Endothelial cell of umbilical vein (primary cell): ENCODE measurements around the gene NUBPL. TPM values are rescaled to one million over a fixed set of nuclear protein-coding genes. Genes with fewer than 3 reads are reported as not detected.

ENCODE experiments used
- BruUV-seq: library from RNA; stranded (reverse); fragments of 400-500 nt; replicated peaks from 2 replicates; lab custom pipeline; 2021; lab: Mats Ljungman, UMichigan
- CTCF ChIA-PET: fragments of 300-600, 350-600 bp; sonication (Branson Sonifier 250); formaldehyde crosslinking; loops from one replicate; lab custom pipeline; 2021; ENCODE audit warnings: antibody characterized with exemption, inconsistent platforms; lab: Charles Lee
- POLR2A ChIA-PET: fragments of 300-600, 350-600 bp; sonication (Branson Sonifier 250); formaldehyde crosslinking; loops from one replicate; lab custom pipeline; 2021; ENCODE audit warnings: antibody characterized with exemption, inconsistent platforms; lab: Charles Lee
- DNase-seq: peaks from one replicate; pipeline ENCODE4 v3.0.0-alpha.2; 2011; ENCODE audit warnings: low read depth, low spot score
- FAIRE-seq: peaks from 2 replicates; lab custom pipeline; 2011; peaks lifted over from hg19 to GRCh38; lab: Jason Lieb, UNC
- H2AFZ ChIP-seq: 2 replicates; pipeline ENCODE4 v1.6.0; 2012; ENCODE audit warnings: low read depth, low read length, control low read depth, inconsistent platforms
- H3K27ac ChIP-seq: 2 replicates; pipeline ENCODE4 v1.5.1; 2011; ENCODE audit warnings: low read depth, mild to moderate bottlenecking, control low read depth, low read length, moderate library complexity; ENCODE audit not compliant: insufficient read depth
- H3K27me3 ChIP-seq, 2 experiments: 2 replicates each; pipeline versions ENCODE4 v1.6.0 to v1.6.1; 2011; ENCODE audit warnings: low read length in 2 of 2, mixed read lengths in 1 of 2; ENCODE audit not compliant: control insufficient read depth in 2 of 2, insufficient read depth in 2 of 2
- H3K36me3 ChIP-seq, 2 experiments: 2 replicates in 1 of 2; 3 replicates in 1 of 2; pipeline ENCODE4 v1.5.1; 2011; ENCODE audit warnings: low read length in 2 of 2, mild to moderate bottlenecking in 1 of 2, moderate library complexity in 1 of 2; ENCODE audit not compliant: control insufficient read depth in 2 of 2, insufficient read depth in 2 of 2; ENCODE audit errors: extremely low read depth in 1 of 2
- H3K4me1 ChIP-seq: 3 replicates; pipeline ENCODE4 v1.5.1; 2011; ENCODE audit warnings: mild to moderate bottlenecking, low read length; ENCODE audit not compliant: control insufficient read depth, insufficient read depth; ENCODE audit errors: extremely low read depth
- H3K4me2 ChIP-seq: 2 replicates; pipeline ENCODE4 v1.6.1; 2011; ENCODE audit warnings: low read length, control low read depth, mixed read lengths; ENCODE audit not compliant: insufficient read depth
- H3K4me3 ChIP-seq, 3 experiments: fragments of 200-600 bp in 1 of 3; sonication (generic), shearing (Covaris generic) in 1 of 3; replicated peaks in 1 of 3; 2 replicates each; pipeline ENCODE4 v1.5.1; 2011 to 2016; ENCODE audit warnings: control low read depth in 3 of 3, low read length in 3 of 3, mild to moderate bottlenecking in 2 of 3, inconsistent platforms in 1 of 3, low read depth in 1 of 3, moderate library complexity in 1 of 3; ENCODE audit not compliant: insufficient read depth in 1 of 3
- H3K79me2 ChIP-seq: 2 replicates; pipeline ENCODE4 v1.6.0; 2012; ENCODE audit warnings: low read length, inconsistent platforms; ENCODE audit not compliant: control insufficient read depth, insufficient read depth
- H3K9ac ChIP-seq: replicated peaks from 2 replicates; pipeline ENCODE3; 2011; ENCODE audit warnings: low read length, control low read depth; ENCODE audit not compliant: insufficient read depth; ENCODE audit errors: extremely low read depth
- H3K9me1 ChIP-seq: replicated peaks from 3 replicates; pipeline ENCODE4 v1.6.0; 2011; ENCODE audit warnings: mild to moderate bottlenecking, low read length; ENCODE audit not compliant: control insufficient read depth, insufficient read depth; ENCODE audit errors: extremely low read depth
- H3K9me3 ChIP-seq: replicated peaks from 2 replicates; pipeline ENCODE4 v1.5.1; 2012; ENCODE audit warnings: low read length, inconsistent platforms; ENCODE audit not compliant: control insufficient read depth, insufficient read depth
- H4K20me1 ChIP-seq: replicated peaks from 2 replicates; pipeline ENCODE3; 2011; ENCODE audit warnings: mild to moderate bottlenecking, low read length; ENCODE audit not compliant: control insufficient read depth, insufficient read depth; ENCODE audit errors: extremely low read depth
- EZH2 ChIP-seq: IDR thresholded peaks from 2 replicates; pipeline ENCODE4 v1.6.1; 2012; ENCODE audit warnings: borderline replicate concordance, low read depth, mild to moderate bottlenecking, moderate library complexity, low read length, inconsistent platforms; ENCODE audit not compliant: severe bottlenecking
- FOS ChIP-seq: IDR thresholded peaks from 2 replicates; pipeline ENCODE4 v1.6.1; 2011; ENCODE audit warnings: mild to moderate bottlenecking, low read length, moderate library complexity, borderline replicate concordance; ENCODE audit not compliant: insufficient read depth
- GATA2 ChIP-seq: IDR thresholded peaks from 2 replicates; pipeline ENCODE4 v1.7.0; 2011; ENCODE audit warnings: low read depth, mild to moderate bottlenecking, moderate library complexity, mixed read lengths, low read length; ENCODE audit not compliant: insufficient read length, insufficient read depth
- JUN ChIP-seq: IDR thresholded peaks from 2 replicates; pipeline ENCODE4 v1.6.1; 2011; ENCODE audit warnings: borderline replicate concordance, low read depth; ENCODE audit not compliant: insufficient read length, insufficient read depth
- MAX ChIP-seq: IDR thresholded peaks from 2 replicates; pipeline ENCODE4 v1.6.1; 2011; ENCODE audit not compliant: insufficient read depth, insufficient read length
- MYC ChIP-seq: IDR thresholded peaks from one replicate; pipeline ENCODE4 v1.6.1; 2011; ENCODE audit warnings: mild to moderate bottlenecking, low read depth, low read length
- POLR2A ChIP-seq: IDR thresholded peaks from 2 replicates; pipeline ENCODE4 v1.6.1; 2012; ENCODE audit warnings: low read depth, mild to moderate bottlenecking, control low read depth, low read length
- POLR2AphosphoS5 ChIP-seq: IDR thresholded peaks from 2 replicates; pipeline ENCODE4 v1.6.1; 2012; ENCODE audit warnings: low read depth, mild to moderate bottlenecking, control low read depth, low read length, moderate library complexity; ENCODE audit not compliant: insufficient read depth
- dilution Hi-C: fragments of 300-500 bp; cut with MboI; formaldehyde crosslinking; loops from one replicate; pipeline ENCODE4 v1.15.0; 2019; ENCODE audit warnings: low sequenced_read_pairs; ENCODE audit not compliant: extremely low pct_ligation_motif_present
- intact Hi-C: fragments of 100-400 bp; cut with micrococcal nuclease; formaldehyde crosslinking; loops from one replicate; pipeline ENCODE4 v1.10.0; 2022
- polyA plus RNA-seq, 4 experiments: library from polyadenylated mRNA; depleted of rRNA in 3 of 4; stranded (reverse) in 3 of 4; unstranded in 1 of 4; fragments of >200 nt; gene quantifications; 2 replicates each; pipeline versions ENCODE4 v1.2.1 to v1.2.3, GENCODE V29; 2011 to 2012; ENCODE audit warnings: missing spikeins in 1 of 4
- total RNA-seq: library from RNA; stranded (reverse); gene quantifications from 2 replicates; pipeline ENCODE4 v1.2.3, GENCODE V29; 2021
- TF ChIP-seq, protein P1 (sequence below), 2 donors: IDR thresholded peaks; 1 replicate in 1 of 2; 2 replicates in 1 of 2; pipeline ENCODE4 v1.5.1; 2011; ENCODE audit warnings: low read length in 2 of 2, mild to moderate bottlenecking in 2 of 2, moderate library complexity in 2 of 2, control low read depth in 1 of 2, inconsistent platforms in 1 of 2, low read depth in 1 of 2; ENCODE audit not compliant: insufficient read depth in 1 of 2; ENCODE audit errors: extremely low read depth in 1 of 2

Gene NUBPL
- total and polyA plus RNA-seq, 2 donors (not counting 3 experiments of a cell fraction or from before 2014, with no cell fraction given), result 2.1 to 12.3 TPM

- no peak for DNase-seq
- no peak for TF ChIP-seq POLR2A
- no peak for TF ChIP-seq MYC
- TF ChIP-seq, protein P1, sequence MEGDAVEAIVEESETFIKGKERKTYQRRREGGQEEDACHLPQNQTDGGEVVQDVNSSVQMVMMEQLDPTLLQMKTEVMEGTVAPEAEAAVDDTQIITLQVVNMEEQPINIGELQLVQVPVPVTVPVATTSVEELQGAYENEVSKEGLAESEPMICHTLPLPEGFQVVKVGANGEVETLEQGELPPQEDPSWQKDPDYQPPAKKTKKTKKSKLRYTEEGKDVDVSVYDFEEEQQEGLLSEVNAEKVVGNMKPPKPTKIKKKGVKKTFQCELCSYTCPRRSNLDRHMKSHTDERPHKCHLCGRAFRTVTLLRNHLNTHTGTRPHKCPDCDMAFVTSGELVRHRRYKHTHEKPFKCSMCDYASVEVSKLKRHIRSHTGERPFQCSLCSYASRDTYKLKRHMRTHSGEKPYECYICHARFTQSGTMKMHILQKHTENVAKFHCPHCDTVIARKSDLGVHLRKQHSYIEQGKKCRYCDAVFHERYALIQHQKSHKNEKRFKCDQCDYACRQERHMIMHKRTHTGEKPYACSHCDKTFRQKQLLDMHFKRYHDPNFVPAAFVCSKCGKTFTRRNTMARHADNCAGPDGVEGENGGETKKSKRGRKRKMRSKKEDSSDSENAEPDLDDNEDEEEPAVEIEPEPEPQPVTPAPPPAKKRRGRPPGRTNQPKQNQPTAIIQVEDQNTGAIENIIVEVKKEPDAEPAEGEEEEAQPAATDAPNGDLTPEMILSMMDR (IDR thresholded peaks at IDR 0.05; ENCODE audit: extremely low read depth in 1 of 2, insufficient read depth in 1 of 2, low read depth in 1 of 2, low read length in 2 of 2), result no peak
- TF ChIP-seq GATA2, result no peak
- Histone ChIP-seq H3K27ac (no peak overlapping the region), H3K36me3 (no peaks in the 10 kb centered on the region), H3K9ac (no peak overlapping the region), H3K4me1 (no peaks in the 10 kb centered on the region), H3K9me1 (no peaks in the 10 kb centered on the region), H3K79me2 (no peaks in the 10 kb centered on the region), H4K20me1 (no peaks in the 10 kb centered on the region), H2AFZ (no peak overlapping the region), H3K4me2 (no peak overlapping the region), H3K9me3 (no peaks in the 10 kb centered on the region), H3K27me3 (no peaks in the 10 kb centered on the region), H3K4me3 (no peak overlapping the region)
- dilution Hi-C loops (no loop called here), intact Hi-C loops (no loop called here)
- ChIA-PET CTCF (no interaction called here), POLR2A (no interaction called here)
- FAIRE-seq, result no peak
- no TSS peak for BruUV-seq
These were observed 138.6 kb downstream of the NUBPL start for GRCh38 chr14:31699809-31700208.

DNA sequence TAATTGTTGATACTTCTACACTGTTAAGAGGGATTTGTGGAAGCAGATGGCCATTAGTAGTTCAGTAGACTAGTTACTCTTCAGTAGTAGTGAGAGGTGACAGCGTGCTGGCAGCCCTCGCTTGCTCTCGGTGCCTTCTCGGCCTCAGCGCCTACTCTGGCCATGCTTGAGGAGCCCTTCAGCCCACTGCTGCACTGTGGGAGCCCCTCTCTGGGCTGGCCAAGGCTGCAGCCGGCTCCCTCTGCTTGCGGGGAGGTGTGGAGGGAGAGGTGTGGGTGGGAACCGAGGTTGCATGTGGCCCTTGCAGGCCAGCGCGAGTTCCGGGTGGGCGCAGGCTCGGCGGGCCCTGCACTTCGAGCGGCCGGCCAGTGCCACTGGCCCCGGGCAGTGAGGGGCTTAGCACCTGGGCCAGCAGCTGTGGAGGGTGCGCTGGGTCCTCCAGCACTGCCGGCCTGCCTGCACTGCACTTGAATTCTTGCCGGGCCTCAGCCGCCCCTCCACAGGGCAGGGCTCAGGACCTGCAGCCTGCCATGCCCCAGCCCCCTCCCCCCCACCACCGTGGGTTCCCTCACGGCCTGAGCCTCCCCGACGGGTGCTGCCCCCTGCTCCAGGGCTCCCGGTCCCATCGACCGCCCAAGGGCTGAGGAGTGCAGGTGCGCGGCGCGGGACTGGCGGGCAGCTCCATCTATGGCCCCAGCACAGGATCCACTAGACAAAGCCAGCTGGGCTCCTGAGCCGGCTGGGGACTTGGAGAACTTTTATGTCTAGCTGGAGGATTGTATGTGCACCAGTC lies 139.3 kb downstream of the NUBPL start:
- Histone ChIP-seq H3K27me3 (no peaks in the 10 kb centered on the region), H3K4me3 (no peak overlapping the region), H3K4me2 (no peak overlapping the region), H3K9ac (no peak overlapping the region), H3K36me3 (no peaks in the 10 kb centered on the region), H3K79me2 (no peaks in the 10 kb centered on the region), H3K27ac (no peak overlapping the region), H4K20me1 (no peaks in the 10 kb centered on the region), H3K9me3 (no peaks in the 10 kb centered on the region), H3K9me1 (no peaks in the 10 kb centered on the region), H3K4me1 (no peaks in the 10 kb centered on the region), H2AFZ (no peak overlapping the region)
- POLR2A ChIA-PET, result no interaction called here
- FAIRE-seq (no peak), DNase-seq (no peak)
- dilution Hi-C loops (no loop called here), intact Hi-C loops (no loop called here)
- no TSS peak for BruUV-seq
- CTCF ChIA-PET, result no interaction called here
- TF ChIP-seq, protein P1 (IDR thresholded peaks at IDR 0.05; ENCODE audit: extremely low read depth in 1 of 2, insufficient read depth in 1 of 2, low read depth in 1 of 2, low read length in 2 of 2), result no peak
- TF ChIP-seq POLR2AphosphoS5 (no peak), FOS (no peak), JUN (no peak), MYC (no peak), MAX (no peak), GATA2 (no peak), EZH2 (no peak), POLR2A (no peak)
